Neural progenitor cell (in vitro differentiated cells): ENCODE results near the gene LTBP2.

Experiments used
- EZH2 ChIP-seq: fragments of 200-600 bp; sonication (generic); IDR thresholded peaks from 2 replicates; pipeline ENCODE4 v1.6.1; 2017; ENCODE audit warnings: antibody characterized with exemption, mild to moderate bottlenecking, moderate library complexity
- TF ChIP-seq, protein P1 (sequence below): fragments of 200-600 bp; sonication (generic); IDR thresholded peaks from 2 replicates; pipeline ENCODE4 v1.5.1; 2017; ENCODE audit warnings: antibody characterized with exemption, mild to moderate bottlenecking

DNA sequence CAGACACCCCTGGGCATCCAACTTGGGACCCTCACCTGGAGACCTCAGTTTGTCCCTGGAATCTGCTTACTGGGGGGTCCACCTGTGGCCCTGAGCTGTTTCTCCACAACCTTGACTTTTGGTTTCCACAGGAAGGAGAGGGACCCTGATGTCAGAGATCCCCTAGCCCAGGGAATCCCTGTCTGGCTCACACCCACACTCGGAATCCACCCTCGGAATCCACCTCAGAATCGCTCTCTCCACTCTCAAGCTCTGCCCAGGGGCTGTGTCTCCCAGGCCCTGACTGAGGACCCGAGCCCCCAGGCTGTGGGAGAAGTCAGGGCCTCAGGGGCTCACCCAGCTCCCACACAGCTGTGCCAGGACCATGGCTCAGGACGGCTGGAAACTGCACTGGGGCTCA, 17.4 kb downstream of the LTBP2 start:
- TF ChIP-seq, protein P1, sequence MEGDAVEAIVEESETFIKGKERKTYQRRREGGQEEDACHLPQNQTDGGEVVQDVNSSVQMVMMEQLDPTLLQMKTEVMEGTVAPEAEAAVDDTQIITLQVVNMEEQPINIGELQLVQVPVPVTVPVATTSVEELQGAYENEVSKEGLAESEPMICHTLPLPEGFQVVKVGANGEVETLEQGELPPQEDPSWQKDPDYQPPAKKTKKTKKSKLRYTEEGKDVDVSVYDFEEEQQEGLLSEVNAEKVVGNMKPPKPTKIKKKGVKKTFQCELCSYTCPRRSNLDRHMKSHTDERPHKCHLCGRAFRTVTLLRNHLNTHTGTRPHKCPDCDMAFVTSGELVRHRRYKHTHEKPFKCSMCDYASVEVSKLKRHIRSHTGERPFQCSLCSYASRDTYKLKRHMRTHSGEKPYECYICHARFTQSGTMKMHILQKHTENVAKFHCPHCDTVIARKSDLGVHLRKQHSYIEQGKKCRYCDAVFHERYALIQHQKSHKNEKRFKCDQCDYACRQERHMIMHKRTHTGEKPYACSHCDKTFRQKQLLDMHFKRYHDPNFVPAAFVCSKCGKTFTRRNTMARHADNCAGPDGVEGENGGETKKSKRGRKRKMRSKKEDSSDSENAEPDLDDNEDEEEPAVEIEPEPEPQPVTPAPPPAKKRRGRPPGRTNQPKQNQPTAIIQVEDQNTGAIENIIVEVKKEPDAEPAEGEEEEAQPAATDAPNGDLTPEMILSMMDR: no peak
- TF ChIP-seq EZH2: no peak
